Suprapubic skin (tissue), 4 donors: Measurements from ENCODE around the gene RIMBP2.

Experiments used
- CTCF ChIP-seq, 2 donors: fragments of 200-600 bp in 1 of 2; fragments of 450-650 bp in 1 of 2; sonication (generic) in 1 of 2; IDR thresholded peaks; one replicate each; pipeline ENCODE4 v1.5.1; 2016 to 2019; ENCODE audit warnings: antibody characterized with exemption in 2 of 2, mild to moderate bottlenecking in 1 of 2, moderate library complexity in 1 of 2
- POLR2A ChIP-seq, 2 donors: fragments of 450-650 bp; IDR thresholded peaks; one replicate each; pipeline ENCODE4 v1.6.1; 2017; ENCODE audit warnings: antibody characterized with exemption in 2 of 2, mild to moderate bottlenecking in 2 of 2, moderate library complexity in 2 of 2
- POLR2AphosphoS5 ChIP-seq, 3 donors: sonication (generic); formaldehyde crosslinking; IDR thresholded peaks; one replicate each; pipeline ENCODE4 v1.6.1; 2017; ENCODE audit warnings: antibody characterized with exemption in 3 of 3

GRCh38 chr12:130565189-130565588, 150.9 kb downstream of the RIMBP2 start:
- no peak for TF ChIP-seq CTCF (IDR thresholded peaks at IDR 0.05)
- TF ChIP-seq POLR2A (IDR thresholded peaks at IDR 0.05) = no peak
- no peak for TF ChIP-seq POLR2AphosphoS5 (IDR thresholded peaks at IDR 0.05)
